IMR-90 (cell line): ENCODE measurements around the gene GUCY1A2. TPM values are rescaled to one million over a fixed set of nuclear protein-coding genes. Genes with fewer than 3 reads are reported as not detected.

Experiments
- ATAC-seq: fragments of 200-7000 bp; cut with Tn5 transposase; 2 replicates; pipeline ENCODE4 v1.9.1; 2020; ENCODE audit warnings: low read depth, mild to moderate bottlenecking, moderate library complexity
- BruUV-seq: library from RNA; stranded (reverse); fragments of 400-500 nt; replicated peaks from 2 replicates; lab custom pipeline; 2021; lab: Mats Ljungman, UMichigan
- CTCF ChIA-PET: fragments of 300-600 bp; formaldehyde crosslinking; extraction: SDS; loops from one replicate; lab custom pipeline; 2021; ENCODE audit warnings: antibody characterized with exemption; lab: Yijun Ruan, JAX
- POLR2A ChIA-PET: fragments of 300-600 bp; sonication (Branson Sonifier 250); formaldehyde crosslinking; loops from one replicate; lab custom pipeline; 2022; ENCODE audit warnings: antibody characterized with exemption; ENCODE audit not compliant: unreplicated experiment; lab: Charles Lee
- DNase-seq: peaks from one replicate; pipeline ENCODE4 v3.0.0; 2013
- H2AFZ ChIP-seq: replicated peaks from 2 replicates; pipeline ENCODE3; 2013; ENCODE audit warnings: low read length, mild to moderate bottlenecking; ENCODE audit not compliant: poor library complexity
- H2AK5ac ChIP-seq: 2 replicates; pipeline ENCODE4 v1.6.1; 2013; ENCODE audit warnings: low read depth, low read length, inconsistent platforms
- H2AK9ac ChIP-seq: replicated peaks from 2 replicates; pipeline ENCODE3; 2013; ENCODE audit warnings: mild to moderate bottlenecking, low read depth, low read length, moderate library complexity; ENCODE audit not compliant: poor library complexity
- H2BK120ac ChIP-seq: 2 replicates; pipeline ENCODE4 v1.6.1; 2013; ENCODE audit warnings: low read depth, low read length, inconsistent platforms
- H2BK15ac ChIP-seq: 3 replicates; pipeline ENCODE4 v1.6.1; 2013; ENCODE audit warnings: low read depth, low read length, inconsistent platforms
- H2BK20ac ChIP-seq: 2 replicates; pipeline ENCODE4 v1.6.1; 2013; ENCODE audit warnings: low read depth, mild to moderate bottlenecking, inconsistent platforms, low read length, moderate library complexity
- H2BK5ac ChIP-seq: 2 replicates; pipeline ENCODE4 v1.6.1; 2013; ENCODE audit warnings: mild to moderate bottlenecking, low read depth, low read length, inconsistent platforms; ENCODE audit not compliant: poor library complexity, severe bottlenecking
- H3K14ac ChIP-seq: replicated peaks from 2 replicates; pipeline ENCODE4 v1.6.1; 2013; ENCODE audit warnings: low read depth, low read length, inconsistent platforms
- H3K18ac ChIP-seq: 2 replicates; pipeline ENCODE4 v1.6.1; 2013; ENCODE audit warnings: low read depth, low read length, control low read depth
- H3K23ac ChIP-seq: 2 replicates; pipeline ENCODE4 v1.6.1; 2013; ENCODE audit warnings: low read depth, low read length, inconsistent platforms
- H3K27ac ChIP-seq: 2 replicates; pipeline ENCODE4 v1.5.1; 2013; ENCODE audit warnings: mild to moderate bottlenecking, control low read depth, low read length; ENCODE audit not compliant: insufficient read depth
- H3K27me3 ChIP-seq: 2 replicates; pipeline ENCODE4 v1.6.1; 2013; ENCODE audit warnings: low read length; ENCODE audit not compliant: control insufficient read depth, insufficient read depth
- H3K36me3 ChIP-seq: 2 replicates; pipeline ENCODE4 v1.6.1; 2013; ENCODE audit warnings: low read length, mixed read lengths; ENCODE audit not compliant: control insufficient read depth, insufficient read depth
- H3K4ac ChIP-seq: 2 replicates; pipeline ENCODE4 v1.6.1; 2013; ENCODE audit warnings: low read depth, low read length, inconsistent platforms
- H3K4me1 ChIP-seq: 2 replicates; pipeline ENCODE4 v1.6.1; 2013; ENCODE audit warnings: low read length, mixed read lengths; ENCODE audit not compliant: control insufficient read depth, insufficient read depth
- H3K4me2 ChIP-seq: 2 replicates; pipeline ENCODE4 v1.6.1; 2013; ENCODE audit warnings: low read depth, mild to moderate bottlenecking, control low read depth, low read length, moderate library complexity
- H3K4me3 ChIP-seq: 2 replicates; pipeline ENCODE4 v1.5.1; 2013; ENCODE audit warnings: low read depth, mild to moderate bottlenecking, control low read depth, low read length, moderate library complexity; ENCODE audit not compliant: insufficient read depth
- H3K56ac ChIP-seq: 2 replicates; pipeline ENCODE4 v1.6.1; 2013; ENCODE audit warnings: low read length, inconsistent platforms; ENCODE audit not compliant: insufficient read depth; ENCODE audit errors: extremely low read depth
- H3K79me1 ChIP-seq, 2 experiments: 2 replicates each; pipeline ENCODE4 v1.6.1; 2013; ENCODE audit warnings: low read length in 2 of 2, inconsistent platforms in 1 of 2, low read depth in 1 of 2
- H3K9ac ChIP-seq: 2 replicates; pipeline ENCODE4 v1.6.1; 2013; ENCODE audit warnings: low read depth, low read length, control low read depth
- H3K9me1 ChIP-seq: 2 replicates; pipeline ENCODE4 v1.6.1; 2013; ENCODE audit warnings: low read length, inconsistent platforms; ENCODE audit not compliant: insufficient read depth
- H3K9me3 ChIP-seq: 2 replicates; pipeline ENCODE4 v1.6.1; 2013; ENCODE audit warnings: low read length; ENCODE audit not compliant: control insufficient read depth, insufficient read depth
- H4K20me1 ChIP-seq: 2 replicates; pipeline ENCODE4 v1.6.1; 2013; ENCODE audit warnings: low read length, inconsistent platforms; ENCODE audit not compliant: insufficient read depth
- H4K5ac ChIP-seq: 2 replicates; pipeline ENCODE4 v1.6.1; 2013; ENCODE audit warnings: mild to moderate bottlenecking, low read depth, low read length, control low read depth
- H4K8ac ChIP-seq, 2 experiments: 2 replicates each; pipeline ENCODE4 v1.6.1; 2013; ENCODE audit warnings: low read depth in 2 of 2, low read length in 2 of 2, control low read depth in 1 of 2, inconsistent platforms in 1 of 2
- H4K91ac ChIP-seq: 2 replicates; pipeline ENCODE4 v1.6.1; 2013; ENCODE audit warnings: low read depth, low read length, inconsistent platforms; ENCODE audit not compliant: insufficient read depth
- BHLHE40 ChIP-seq: fragments of 150-350 bp; IDR thresholded peaks from 2 replicates; pipeline ENCODE4 v1.6.1; 2016; ENCODE audit warnings: mild to moderate bottlenecking, low read depth, low read length
- CEBPB ChIP-seq: IDR thresholded peaks from 2 replicates; pipeline ENCODE4 v1.6.1; 2012; ENCODE audit warnings: low read depth, low read length, improper control_type of control experiment
- CHD1 ChIP-seq: IDR thresholded peaks from 2 replicates; pipeline ENCODE4 v1.6.1; 2012; ENCODE audit warnings: low read depth, low read length, improper control_type of control experiment
- FOS ChIP-seq: fragments of 150-350 bp; IDR thresholded peaks from 2 replicates; pipeline ENCODE4 v1.6.1; 2016; ENCODE audit warnings: low read depth, low read length
- MAFK ChIP-seq: IDR thresholded peaks from 2 replicates; pipeline ENCODE4 v1.6.1; 2012; ENCODE audit warnings: low read depth, low read length, improper control_type of control experiment
- MAZ ChIP-seq: IDR thresholded peaks from 2 replicates; pipeline ENCODE4 v1.6.1; 2012; ENCODE audit warnings: low read depth, mild to moderate bottlenecking, low read length, improper control_type of control experiment, moderate library complexity, borderline replicate concordance
- MXI1 ChIP-seq: IDR thresholded peaks from 2 replicates; pipeline ENCODE4 v1.6.1; 2012; ENCODE audit warnings: low read depth, mild to moderate bottlenecking, low read length, moderate library complexity, borderline replicate concordance
- NFE2L2 ChIP-seq: fragments of 150-350 bp; IDR thresholded peaks from 2 replicates; pipeline ENCODE4 v1.6.1; 2016; ENCODE audit warnings: low read depth, mild to moderate bottlenecking, low read length
- POLR2A ChIP-seq: IDR thresholded peaks from 2 replicates; pipeline ENCODE4 v1.6.1; 2012; ENCODE audit warnings: mild to moderate bottlenecking, low read depth, low read length
- RAD21 ChIP-seq: IDR thresholded peaks from 2 replicates; pipeline ENCODE4 v1.6.1; 2012; ENCODE audit warnings: low read length, improper control_type of control experiment
- RCOR1 ChIP-seq: IDR thresholded peaks from 2 replicates; pipeline ENCODE4 v1.6.1; 2012; ENCODE audit warnings: mild to moderate bottlenecking, low read length, improper control_type of control experiment; ENCODE audit not compliant: insufficient replicate concordance
- RFX5 ChIP-seq: IDR thresholded peaks from 2 replicates; pipeline ENCODE4 v1.8.0; 2012; ENCODE audit warnings: low read depth, mild to moderate bottlenecking, low read length, moderate library complexity
- SMC3 ChIP-seq: fragments of 150-350 bp; IDR thresholded peaks from 2 replicates; pipeline ENCODE4 v1.6.1; 2016; ENCODE audit warnings: low read depth, mild to moderate bottlenecking, antibody characterized with exemption, low read length, moderate library complexity
- WGBS, 2 experiments: methylation state at CpG; one replicate each; pipeline versions ENCODE4 v1.1.5 to v1.1.7; 2013; ENCODE audit warnings: missing lambda C conversion rate in 2 of 2; ENCODE audit not compliant: insufficient read length in 1 of 2; ENCODE audit errors: extremely low coverage in 2 of 2; 5-methylcytosine and 5-hydroxymethylcytosine counted together
- dilution Hi-C: fragments of 300-500 bp; cut with HindIII; formaldehyde crosslinking; loops from one replicate; pipeline ENCODE4 v1.14.3; 2018; ENCODE audit warnings: low sequenced_read_pairs; ENCODE audit not compliant: unreplicated experiment
- in situ Hi-C: fragments of 300-500 bp; cut with MboI; formaldehyde crosslinking; loops from 3 replicates; pipeline ENCODE4 v1.14.3; 2019; ENCODE audit warnings: low sequenced_read_pairs, inconsistent platforms, mixed read lengths
- intact Hi-C: fragments of 100-400 bp; cut with micrococcal nuclease; formaldehyde crosslinking; loops from 2 replicates; pipeline ENCODE4 v1.10.0; 2022
- polyA plus RNA-seq, 3 experiments: library from polyadenylated mRNA; depleted of rRNA; stranded (reverse); fragments of >200 nt; gene quantifications; 2 replicates each; pipeline ENCODE4 v1.2.3, GENCODE V29; 2012; ENCODE audit warnings: low replicate concordance in 1 of 3
- total RNA-seq: library from RNA; depleted of rRNA; stranded (reverse); fragments of >200 nt; gene quantifications from 2 replicates; pipeline ENCODE4 v1.2.3, GENCODE V29; 2012
- TF ChIP-seq, protein P1 (sequence below): fragments of 150-350 bp; IDR thresholded peaks from 2 replicates; pipeline ENCODE4 v1.6.1; 2017; ENCODE audit warnings: mild to moderate bottlenecking, antibody characterized with exemption, low read length, low read depth
- TF ChIP-seq, protein P2 (sequence below): fragments of 150-350 bp; IDR thresholded peaks from 2 replicates; pipeline ENCODE4 v1.6.1; 2016; ENCODE audit warnings: low read depth, mild to moderate bottlenecking, low read length, moderate library complexity, borderline replicate concordance
- TF ChIP-seq, protein P3 (sequence below): conservative IDR thresholded peaks from 2 replicates; pipeline ENCODE4 v1.5.1; 2012; ENCODE audit warnings: mild to moderate bottlenecking, low read depth, low read length, improper control_type of control experiment

Gene GUCY1A2
- total and polyA plus RNA-seq, 2 of the 4 experiments (the other 2 are of a cell fraction) = under 0.01 to 0.03 TPM

DNA sequence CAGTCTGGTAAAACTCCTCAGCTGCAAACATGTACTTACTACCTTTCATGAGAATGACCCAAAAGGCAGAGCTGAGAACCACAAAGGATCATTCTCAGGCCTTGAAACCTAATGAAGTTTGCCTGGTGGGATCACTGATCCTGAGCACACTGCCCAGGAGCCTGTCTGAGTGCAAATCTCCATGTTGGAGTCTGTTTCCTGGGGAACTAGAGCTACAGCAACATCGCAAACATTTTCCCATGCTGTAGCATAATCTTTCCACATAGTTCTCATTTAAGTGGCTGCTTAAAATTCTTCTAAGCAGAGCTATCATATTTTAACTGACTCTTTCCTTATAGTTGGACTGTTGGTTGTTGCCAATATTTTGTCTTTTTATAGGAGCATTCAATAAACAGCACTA lies 58.5 kb downstream of the GUCY1A2 start:
- no peak overlapping the region for H2BK15ac ChIP-seq
- no CpG with 5 or more reads among the region's 1 CpG for WGBS, 2 experiments
- DNase-seq = no peak
- H3K9me3 ChIP-seq = 0 out of 2 replicates have a peak, but pooled peaks cover 2% of the 10 kb centered on the region
- no peak overlapping the region for H3K4ac ChIP-seq
- no peak overlapping the region for H2BK5ac ChIP-seq
- intact Hi-C loops (no loop called here), in situ Hi-C loops (no loop called here), dilution Hi-C loops (no loop called here)
- H3K4me3 ChIP-seq = no peak overlapping the region
- no peak overlapping the region for H3K23ac ChIP-seq
- no peak overlapping the region for H3K56ac ChIP-seq
- no peak overlapping the region for H2AK9ac ChIP-seq
- H3K27me3 ChIP-seq = no peaks in the 10 kb centered on the region
- TF ChIP-seq POLR2A (no peak), RAD21 (no peak), MAZ (no peak), BHLHE40 (no peak), SMC3 (no peak), MXI1 (no peak), CEBPB (no peak), RFX5 (no peak), CHD1 (no peak), NFE2L2 (no peak), MAFK (no peak), FOS (no peak), RCOR1 (no peak)
- TF ChIP-seq, protein P1, sequence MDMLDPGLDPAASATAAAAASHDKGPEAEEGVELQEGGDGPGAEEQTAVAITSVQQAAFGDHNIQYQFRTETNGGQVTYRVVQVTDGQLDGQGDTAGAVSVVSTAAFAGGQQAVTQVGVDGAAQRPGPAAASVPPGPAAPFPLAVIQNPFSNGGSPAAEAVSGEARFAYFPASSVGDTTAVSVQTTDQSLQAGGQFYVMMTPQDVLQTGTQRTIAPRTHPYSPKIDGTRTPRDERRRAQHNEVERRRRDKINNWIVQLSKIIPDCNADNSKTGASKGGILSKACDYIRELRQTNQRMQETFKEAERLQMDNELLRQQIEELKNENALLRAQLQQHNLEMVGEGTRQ = no peak
- TF ChIP-seq, protein P2, sequence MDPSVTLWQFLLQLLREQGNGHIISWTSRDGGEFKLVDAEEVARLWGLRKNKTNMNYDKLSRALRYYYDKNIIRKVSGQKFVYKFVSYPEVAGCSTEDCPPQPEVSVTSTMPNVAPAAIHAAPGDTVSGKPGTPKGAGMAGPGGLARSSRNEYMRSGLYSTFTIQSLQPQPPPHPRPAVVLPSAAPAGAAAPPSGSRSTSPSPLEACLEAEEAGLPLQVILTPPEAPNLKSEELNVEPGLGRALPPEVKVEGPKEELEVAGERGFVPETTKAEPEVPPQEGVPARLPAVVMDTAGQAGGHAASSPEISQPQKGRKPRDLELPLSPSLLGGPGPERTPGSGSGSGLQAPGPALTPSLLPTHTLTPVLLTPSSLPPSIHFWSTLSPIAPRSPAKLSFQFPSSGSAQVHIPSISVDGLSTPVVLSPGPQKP = no peak
- TF ChIP-seq, protein P3, sequence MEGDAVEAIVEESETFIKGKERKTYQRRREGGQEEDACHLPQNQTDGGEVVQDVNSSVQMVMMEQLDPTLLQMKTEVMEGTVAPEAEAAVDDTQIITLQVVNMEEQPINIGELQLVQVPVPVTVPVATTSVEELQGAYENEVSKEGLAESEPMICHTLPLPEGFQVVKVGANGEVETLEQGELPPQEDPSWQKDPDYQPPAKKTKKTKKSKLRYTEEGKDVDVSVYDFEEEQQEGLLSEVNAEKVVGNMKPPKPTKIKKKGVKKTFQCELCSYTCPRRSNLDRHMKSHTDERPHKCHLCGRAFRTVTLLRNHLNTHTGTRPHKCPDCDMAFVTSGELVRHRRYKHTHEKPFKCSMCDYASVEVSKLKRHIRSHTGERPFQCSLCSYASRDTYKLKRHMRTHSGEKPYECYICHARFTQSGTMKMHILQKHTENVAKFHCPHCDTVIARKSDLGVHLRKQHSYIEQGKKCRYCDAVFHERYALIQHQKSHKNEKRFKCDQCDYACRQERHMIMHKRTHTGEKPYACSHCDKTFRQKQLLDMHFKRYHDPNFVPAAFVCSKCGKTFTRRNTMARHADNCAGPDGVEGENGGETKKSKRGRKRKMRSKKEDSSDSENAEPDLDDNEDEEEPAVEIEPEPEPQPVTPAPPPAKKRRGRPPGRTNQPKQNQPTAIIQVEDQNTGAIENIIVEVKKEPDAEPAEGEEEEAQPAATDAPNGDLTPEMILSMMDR = no peak
- ATAC-seq = no peak
- H4K91ac ChIP-seq = no peak overlapping the region
- H3K27ac ChIP-seq = no peak overlapping the region
- peaks cover 2% of the 10 kb centered on the region; the same call in 1 of the 2 replicates for H3K9me1 ChIP-seq
- H2BK20ac ChIP-seq = no peak overlapping the region
- H3K14ac ChIP-seq = no peak overlapping the region
- no TSS peak for BruUV-seq
- H2AK5ac ChIP-seq = no peak overlapping the region
- no peaks in the 10 kb centered on the region; the same call in 1 of the 2 replicates for H3K4me1 ChIP-seq
- H4K20me1 ChIP-seq = no peaks in the 10 kb centered on the region
- H3K9ac ChIP-seq = no peak overlapping the region
- H2AFZ ChIP-seq = no peak overlapping the region
- POLR2A ChIA-PET = no interaction called here
- no peak overlapping the region for H3K18ac ChIP-seq
- no peak overlapping the region; the same call in 1 of the 2 replicates for H2BK120ac ChIP-seq
- H3K36me3 ChIP-seq = no peaks in the 10 kb centered on the region
- H4K8ac ChIP-seq = no peak overlapping the region
- H3K4me2 ChIP-seq = no peak overlapping the region
- no peak overlapping the region for H4K5ac ChIP-seq
- CTCF ChIA-PET = no interaction called here
- no peaks in the 10 kb centered on the region for H3K79me1 ChIP-seq
